ENCODE data around the gene ASIC4. TPM values are rescaled to one million over a fixed set of nuclear protein-coding genes. Genes with fewer than 3 reads are reported as not detected.

ASIC4 gene
- total and polyA plus RNA-seq, 2 of the 13 experiments (the other 11 are each of a cell fraction or from before 2014, with no cell fraction given): 0.03 TPM; not detected in 1

GRCh38 chr2:219576505-219577388 lies 62.5 kb downstream of the ASIC4 start (continued):
- TF ChIP-seq ZBTB20 (CRISPR knock-in tag; IDR thresholded peaks at IDR 0.05; ENCODE audit: borderline replicate concordance, low read depth) (peak; percentile 96; the same call in 1 of the 2 replicates), ZSCAN29 (CRISPR knock-in tag; conservative IDR thresholded peaks at IDR 0.05) (peak; percentile 94), ZKSCAN1 (IDR thresholded peaks at IDR 0.05; ENCODE audit: low read length) (peak; percentile 74; the same call in 1 of the 2 replicates), ZNF543 (CRISPR knock-in tag; IDR thresholded peaks at IDR 0.05) (peak; percentile 98), ZFP82 (CRISPR knock-in tag; IDR thresholded peaks at IDR 0.05; ENCODE audit: borderline replicate concordance) (no peak; the same call in 1 of the 2 replicates), ZNF691 (CRISPR knock-in tag; IDR thresholded peaks at IDR 0.05; ENCODE audit: borderline replicate concordance, low read depth) (peak; percentile 97), MTA3 (CRISPR knock-in tag; IDR thresholded peaks at IDR 0.05) (no peak), KLF9 (CRISPR knock-in tag; IDR thresholded peaks at IDR 0.05; ENCODE audit: low read depth) (no peak; the same call in 1 of the 2 replicates), ELF3 (CRISPR knock-in tag; IDR thresholded peaks at IDR 0.05) (peak; percentile 88), ZNF550 (CRISPR knock-in tag; IDR thresholded peaks at IDR 0.05; ENCODE audit: borderline replicate concordance) (no peak), ZMAT3 (CRISPR knock-in tag; conservative IDR thresholded peaks at IDR 0.05) (peak; percentile 73; the same call in 1 of the 2 replicates), ZNF746 (CRISPR knock-in tag; IDR thresholded peaks at IDR 0.05) (peak; percentile 96), ZNF713 (CRISPR knock-in tag; IDR thresholded peaks at IDR 0.05) (no peak), ZKSCAN8 (CRISPR knock-in tag; IDR thresholded peaks at IDR 0.05; ENCODE audit: borderline replicate concordance) (peak; percentile 96), ZNF790 (CRISPR knock-in tag; IDR thresholded peaks at IDR 0.05; ENCODE audit: borderline replicate concordance) (peak; percentile 80; the same call in 1 of the 2 replicates), ZNF598 (CRISPR knock-in tag; IDR thresholded peaks at IDR 0.05; ENCODE audit: borderline replicate concordance) (peak; percentile 91; the same call in 1 of the 2 replicates), ZNF616 (CRISPR knock-in tag; IDR thresholded peaks at IDR 0.05; ENCODE audit: low read depth) (0 out of 2 replicates have a peak, but pooled peaks have one; percentile 31), JDP2 (CRISPR knock-in tag; IDR thresholded peaks at IDR 0.05; ENCODE audit: borderline replicate concordance) (peak; percentile 31; the same call in 1 of the 2 replicates), NFRKB (IDR thresholded peaks at IDR 0.05) (no peak), PAWR (CRISPR knock-in tag; IDR thresholded peaks at IDR 0.05; ENCODE audit: borderline replicate concordance) (peak; percentile 72; the same call in 1 of the 2 replicates), SAFB2 (CRISPR knock-in tag; IDR thresholded peaks at IDR 0.05; ENCODE audit: borderline replicate concordance, low read depth) (peak; percentile 88; the same call in 1 of the 2 replicates), HNRNPH1 (optimal IDR thresholded peaks at IDR 0.05; ENCODE audit: low read depth, low read length) (peak; percentile 79)
- TF ChIP-seq, protein P1, sequence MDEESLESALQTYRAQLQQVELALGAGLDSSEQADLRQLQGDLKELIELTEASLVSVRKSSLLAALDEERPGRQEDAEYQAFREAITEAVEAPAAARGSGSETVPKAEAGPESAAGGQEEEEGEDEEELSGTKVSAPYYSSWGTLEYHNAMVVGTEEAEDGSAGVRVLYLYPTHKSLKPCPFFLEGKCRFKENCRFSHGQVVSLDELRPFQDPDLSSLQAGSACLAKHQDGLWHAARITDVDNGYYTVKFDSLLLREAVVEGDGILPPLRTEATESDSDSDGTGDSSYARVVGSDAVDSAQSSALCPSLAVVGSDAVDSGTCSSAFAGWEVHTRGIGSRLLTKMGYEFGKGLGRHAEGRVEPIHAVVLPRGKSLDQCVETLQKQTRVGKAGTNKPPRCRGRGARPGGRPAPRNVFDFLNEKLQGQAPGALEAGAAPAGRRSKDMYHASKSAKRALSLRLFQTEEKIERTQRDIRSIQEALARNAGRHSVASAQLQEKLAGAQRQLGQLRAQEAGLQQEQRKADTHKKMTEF (CRISPR knock-in tag; IDR thresholded peaks at IDR 0.05): peak; percentile 98
- TF ChIP-seq, protein P2, sequence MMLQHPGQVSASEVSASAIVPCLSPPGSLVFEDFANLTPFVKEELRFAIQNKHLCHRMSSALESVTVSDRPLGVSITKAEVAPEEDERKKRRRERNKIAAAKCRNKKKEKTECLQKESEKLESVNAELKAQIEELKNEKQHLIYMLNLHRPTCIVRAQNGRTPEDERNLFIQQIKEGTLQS (CRISPR knock-in tag; IDR thresholded peaks at IDR 0.05): 0 out of 2 replicates have a peak, but pooled peaks have one; percentile 9
- TF ChIP-seq, protein P3, sequence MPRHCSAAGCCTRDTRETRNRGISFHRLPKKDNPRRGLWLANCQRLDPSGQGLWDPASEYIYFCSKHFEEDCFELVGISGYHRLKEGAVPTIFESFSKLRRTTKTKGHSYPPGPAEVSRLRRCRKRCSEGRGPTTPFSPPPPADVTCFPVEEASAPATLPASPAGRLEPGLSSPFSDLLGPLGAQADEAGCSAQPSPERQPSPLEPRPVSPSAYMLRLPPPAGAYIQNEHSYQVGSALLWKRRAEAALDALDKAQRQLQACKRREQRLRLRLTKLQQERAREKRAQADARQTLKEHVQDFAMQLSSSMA (CRISPR knock-in tag; IDR thresholded peaks at IDR 0.05): no peak
- TF ChIP-seq, protein P4, sequence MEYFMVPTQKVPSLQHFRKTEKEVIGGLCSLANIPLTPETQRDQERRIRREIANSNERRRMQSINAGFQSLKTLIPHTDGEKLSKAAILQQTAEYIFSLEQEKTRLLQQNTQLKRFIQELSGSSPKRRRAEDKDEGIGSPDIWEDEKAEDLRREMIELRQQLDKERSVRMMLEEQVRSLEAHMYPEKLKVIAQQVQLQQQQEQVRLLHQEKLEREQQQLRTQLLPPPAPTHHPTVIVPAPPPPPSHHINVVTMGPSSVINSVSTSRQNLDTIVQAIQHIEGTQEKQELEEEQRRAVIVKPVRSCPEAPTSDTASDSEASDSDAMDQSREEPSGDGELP (IDR thresholded peaks at IDR 0.05; ENCODE audit: borderline replicate concordance, low read depth): peak; percentile 83

Data from HepG2 (cell line).